DOHH2 (cell line): ENCODE results near the gene NAP1L4.
A peak's percentile ranks its signal among the peaks of the same experiment; 100 is the strongest.

Experiments
- H3F3A ChIP-seq: fragments of 200-600 bp; sonication (generic), shearing (Covaris generic); 2 replicates; pipeline ENCODE4 v1.6.0; 2016; ENCODE audit warnings: antibody characterized with exemption, mild to moderate bottlenecking; ENCODE audit not compliant: control insufficient read depth, insufficient read depth
- H3K27ac ChIP-seq: fragments of 200-600 bp; sonication (generic); 2 replicates; pipeline ENCODE4 v1.5.1; 2014; ENCODE audit warnings: low read depth, mild to moderate bottlenecking, low read length, moderate library complexity
- H3K27me3 ChIP-seq: fragments of 200-600 bp; sonication (generic); 2 replicates; pipeline ENCODE4 v1.6.1; 2014; ENCODE audit warnings: mild to moderate bottlenecking, low read length, mixed read lengths; ENCODE audit not compliant: control insufficient read depth
- H3K36me3 ChIP-seq: fragments of 200-600 bp; sonication (generic); 2 replicates; pipeline ENCODE4 v1.6.1; 2014; ENCODE audit warnings: mild to moderate bottlenecking, low read length, moderate library complexity, mixed read lengths; ENCODE audit not compliant: control insufficient read depth
- H3K4me1 ChIP-seq: fragments of 200-600 bp; sonication (generic); 2 replicates; pipeline ENCODE4 v1.6.1; 2014; ENCODE audit warnings: mild to moderate bottlenecking, low read length, mixed read lengths; ENCODE audit not compliant: control insufficient read depth
- H3K4me2 ChIP-seq: fragments of 200-600 bp; sonication (generic); 2 replicates; pipeline ENCODE4 v1.6.0; 2014; ENCODE audit warnings: mild to moderate bottlenecking, low read length, moderate library complexity
- H3K4me3 ChIP-seq: fragments of 200-600 bp; sonication (generic); 2 replicates; pipeline ENCODE4 v1.5.1; 2014; ENCODE audit warnings: mild to moderate bottlenecking, low read length, mixed read lengths
- H3K79me2 ChIP-seq: fragments of 200-600 bp; sonication (generic); 2 replicates; pipeline ENCODE4 v1.6.1; 2014; ENCODE audit warnings: mild to moderate bottlenecking, low read length, mixed read lengths; ENCODE audit not compliant: control insufficient read depth
- H3K9me2 ChIP-seq: fragments of 200-600 bp; sonication (generic); replicated peaks from 2 replicates; pipeline ENCODE4 v1.6.1; 2014; ENCODE audit warnings: mild to moderate bottlenecking, low read length, mixed read lengths; ENCODE audit not compliant: control insufficient read depth
- H3K9me3 ChIP-seq: fragments of 200-600 bp; sonication (generic); 2 replicates; pipeline ENCODE4 v1.6.1; 2014; ENCODE audit warnings: antibody characterized with exemption, low read length, mixed read lengths; ENCODE audit not compliant: control insufficient read depth, insufficient read depth
- H4K20me1 ChIP-seq: fragments of 200-600 bp; sonication (generic); 2 replicates; pipeline ENCODE4 v1.6.0; 2014; ENCODE audit warnings: low read depth, mild to moderate bottlenecking, antibody characterized with exemption, low read length, moderate library complexity; ENCODE audit not compliant: control insufficient read depth, insufficient read depth
- EZH2phosphoT487 ChIP-seq: fragments of 200-600 bp; sonication (generic); IDR thresholded peaks from 2 replicates; pipeline ENCODE4 v1.6.1; 2017; ENCODE audit warnings: borderline replicate concordance, mild to moderate bottlenecking, antibody characterized with exemption, low read length, moderate library complexity, mixed read lengths
- TF ChIP-seq, protein P1 (sequence below): fragments of 200-600 bp; sonication (generic); IDR thresholded peaks from one replicate; pipeline ENCODE4 v1.5.1; 2014; ENCODE audit warnings: antibody characterized with exemption, mild to moderate bottlenecking, low read depth, low read length; ENCODE audit not compliant: poor library complexity, severe bottlenecking

Gene NAP1L4

DNA sequence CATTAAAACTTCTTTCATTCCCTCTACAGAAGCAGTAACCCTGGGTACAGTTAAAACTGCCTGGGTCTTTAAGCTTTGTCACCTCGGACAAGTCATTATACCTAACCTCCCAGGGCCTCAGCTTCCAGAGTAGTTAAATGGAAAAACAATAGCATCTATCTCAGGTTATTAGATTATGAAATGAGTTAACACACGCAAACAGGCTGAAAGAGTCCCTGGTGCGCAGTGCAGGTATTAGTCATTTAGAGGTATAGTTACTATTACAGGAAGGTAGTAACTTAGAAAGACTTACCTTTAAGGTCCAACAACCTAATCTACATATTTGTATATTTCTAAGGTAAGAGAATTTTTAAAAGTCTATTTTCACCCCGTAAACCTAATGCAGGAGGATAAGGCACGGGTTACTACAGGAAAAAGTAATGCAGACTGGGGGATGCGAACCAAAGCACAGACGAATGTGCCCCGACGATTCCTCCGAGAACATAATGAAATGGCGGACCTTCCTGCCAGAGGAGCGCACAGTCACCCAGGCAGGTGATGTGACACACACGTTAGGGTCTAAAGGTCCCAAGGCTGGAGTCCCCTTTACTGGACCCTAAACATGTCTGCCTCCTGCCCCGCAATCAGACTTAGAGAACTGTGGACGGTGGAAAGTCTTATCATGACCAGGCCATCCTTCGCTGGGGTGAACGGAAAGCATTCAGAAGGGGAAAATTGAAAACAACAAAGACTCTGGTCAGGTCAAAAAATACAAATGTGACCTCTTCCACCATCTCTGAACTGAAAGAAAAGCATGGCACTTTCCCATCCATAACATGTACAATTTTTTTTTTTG is 1.3 kb downstream of the NAP1L4 start:
- peak overlapping the region; percentile 77 for H3K4me2 ChIP-seq
- peaks cover 65% of the 10 kb centered on the region for H3K79me2 ChIP-seq
- TF ChIP-seq, protein P1, sequence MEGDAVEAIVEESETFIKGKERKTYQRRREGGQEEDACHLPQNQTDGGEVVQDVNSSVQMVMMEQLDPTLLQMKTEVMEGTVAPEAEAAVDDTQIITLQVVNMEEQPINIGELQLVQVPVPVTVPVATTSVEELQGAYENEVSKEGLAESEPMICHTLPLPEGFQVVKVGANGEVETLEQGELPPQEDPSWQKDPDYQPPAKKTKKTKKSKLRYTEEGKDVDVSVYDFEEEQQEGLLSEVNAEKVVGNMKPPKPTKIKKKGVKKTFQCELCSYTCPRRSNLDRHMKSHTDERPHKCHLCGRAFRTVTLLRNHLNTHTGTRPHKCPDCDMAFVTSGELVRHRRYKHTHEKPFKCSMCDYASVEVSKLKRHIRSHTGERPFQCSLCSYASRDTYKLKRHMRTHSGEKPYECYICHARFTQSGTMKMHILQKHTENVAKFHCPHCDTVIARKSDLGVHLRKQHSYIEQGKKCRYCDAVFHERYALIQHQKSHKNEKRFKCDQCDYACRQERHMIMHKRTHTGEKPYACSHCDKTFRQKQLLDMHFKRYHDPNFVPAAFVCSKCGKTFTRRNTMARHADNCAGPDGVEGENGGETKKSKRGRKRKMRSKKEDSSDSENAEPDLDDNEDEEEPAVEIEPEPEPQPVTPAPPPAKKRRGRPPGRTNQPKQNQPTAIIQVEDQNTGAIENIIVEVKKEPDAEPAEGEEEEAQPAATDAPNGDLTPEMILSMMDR, result no peak
- TF ChIP-seq EZH2phosphoT487, result no peak
- peak overlapping the region; percentile 45 for H3K27ac ChIP-seq
- peaks cover 52% of the 10 kb centered on the region for H3K36me3 ChIP-seq
- H4K20me1 ChIP-seq, result peaks cover 37% of the 10 kb centered on the region
- H3K4me1 ChIP-seq, result peaks cover 51% of the 10 kb centered on the region
- H3F3A ChIP-seq, result peaks cover 3% of the 10 kb centered on the region; the same call in 1 of the 2 replicates
- no peaks in the 10 kb centered on the region for H3K9me3 ChIP-seq
- H3K9me2 ChIP-seq, result no peaks in the 10 kb centered on the region
- H3K4me3 ChIP-seq, result peak overlapping the region; percentile 87
- H3K27me3 ChIP-seq, result no peaks in the 10 kb centered on the region

DNA sequence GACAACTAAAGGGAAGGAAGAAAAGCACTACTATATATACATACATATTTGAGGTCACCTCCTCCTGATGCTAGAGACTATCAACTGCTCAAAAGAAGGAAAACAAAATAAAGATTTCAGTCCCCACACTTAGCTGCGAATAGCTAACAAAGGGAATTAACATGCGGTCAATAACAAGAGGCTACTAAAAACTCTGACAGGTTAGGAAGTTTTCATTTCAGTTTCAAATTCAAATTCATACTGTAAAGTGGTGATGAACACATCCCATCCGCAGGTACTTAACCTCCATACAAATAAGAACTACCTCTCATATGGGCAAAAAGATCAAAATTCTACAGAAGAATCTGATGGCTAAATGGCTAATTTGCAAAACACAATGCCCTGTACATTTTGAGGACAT is 2.6 kb downstream of the NAP1L4 start:
- Histone ChIP-seq H3K79me2 (peaks cover 78% of the 10 kb centered on the region), H3K4me2 (peak overlapping the region; percentile 77), H3K27me3 (no peaks in the 10 kb centered on the region), H3K36me3 (peaks cover 64% of the 10 kb centered on the region), H4K20me1 (peaks cover 40% of the 10 kb centered on the region), H3K9me2 (no peaks in the 10 kb centered on the region), H3K4me1 (peaks cover 50% of the 10 kb centered on the region), H3K9me3 (no peaks in the 10 kb centered on the region), H3K27ac (peak overlapping the region; percentile 1; the same call in 1 of the 2 replicates), H3K4me3 (peak overlapping the region; percentile 87), H3F3A (peaks cover 3% of the 10 kb centered on the region; the same call in 1 of the 2 replicates)
- TF ChIP-seq, protein P1, result no peak
- TF ChIP-seq EZH2phosphoT487, result no peak

DNA sequence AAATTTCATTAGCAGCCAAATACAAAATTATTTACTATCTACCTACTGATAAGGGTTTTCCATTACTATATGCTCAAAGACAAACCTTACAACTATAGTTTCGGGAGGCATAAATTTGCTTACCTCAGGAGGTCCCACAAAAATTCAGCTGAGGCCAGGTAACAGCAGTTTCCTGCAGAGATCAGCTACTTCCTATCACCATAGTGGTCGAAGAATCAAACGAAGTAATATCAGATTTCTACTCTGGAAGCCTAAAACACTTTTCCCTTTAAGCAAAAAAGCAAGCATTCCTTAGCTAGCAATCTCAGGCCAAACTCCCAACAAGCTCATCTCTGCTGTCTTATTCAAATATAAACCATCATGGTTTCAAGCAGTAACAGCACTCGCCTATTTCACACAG is 3.1 kb downstream of the NAP1L4 start:
- Histone ChIP-seq H3F3A (peaks cover under 1% of the 10 kb centered on the region; the same call in 1 of the 2 replicates), H3K4me2 (peak overlapping the region; percentile 77), H3K36me3 (peaks cover 68% of the 10 kb centered on the region), H3K79me2 (peaks cover 84% of the 10 kb centered on the region), H3K4me3 (peak overlapping the region; percentile 87), H4K20me1 (peaks cover 41% of the 10 kb centered on the region), H3K9me3 (no peaks in the 10 kb centered on the region), H3K27ac (peak overlapping the region; percentile 1; the same call in 1 of the 2 replicates), H3K9me2 (no peaks in the 10 kb centered on the region), H3K27me3 (no peaks in the 10 kb centered on the region), H3K4me1 (peaks cover 45% of the 10 kb centered on the region)
- TF ChIP-seq, protein P1, result no peak
- no peak for TF ChIP-seq EZH2phosphoT487
